Activated CD4-positive, alpha-beta T cell treated with anti-CD3 and anti-CD28 coated beads for 36 hours (primary cell): ENCODE measurements around the gene TMEM260. TPM values are rescaled to one million over a fixed set of nuclear protein-coding genes. Genes with fewer than 3 reads are reported as not detected.

Source experiments
- ATAC-seq: fragments of 200-7000 bp; cut with Tn5 transposase; one replicate; pipeline ENCODE4 v1.10.0; 2021; ENCODE audit warnings: mild to moderate bottlenecking, moderate library complexity
- CTCF ChIA-PET: fragments of 350-600 bp; sonication (Branson Sonifier 250); formaldehyde crosslinking; loops from one replicate; lab custom pipeline; 2021; ENCODE audit warnings: antibody characterized with exemption; lab: Charles Lee
- POLR2A ChIA-PET: fragments of 350-600 bp; sonication (Branson Sonifier 250); formaldehyde crosslinking; loops from one replicate; lab custom pipeline; 2021; ENCODE audit warnings: antibody characterized with exemption, inconsistent platforms; lab: Charles Lee
- DNase-seq: peaks from one replicate; pipeline ENCODE4 v3.0.0-alpha.2; 2020
- H3K27ac Mint-ChIP-seq: one replicate; pipeline ENCODE4 v1.8.0; 2021; ENCODE audit warnings: mixed read lengths
- H3K27me3 Mint-ChIP-seq: one replicate; pipeline ENCODE4 v1.8.0; 2021; ENCODE audit warnings: mixed read lengths
- H3K36me3 Mint-ChIP-seq: one replicate; pipeline ENCODE4 v1.8.0; 2021; ENCODE audit warnings: low read depth, mixed read lengths
- H3K4me1 Mint-ChIP-seq: one replicate; pipeline ENCODE4 v1.8.0; 2021; ENCODE audit warnings: mixed read lengths
- H3K4me3 Mint-ChIP-seq: one replicate; pipeline ENCODE4 v1.8.0; 2021; ENCODE audit warnings: mild to moderate bottlenecking, moderate library complexity, mixed read lengths
- H3K9me3 Mint-ChIP-seq: one replicate; pipeline ENCODE4 v1.8.0; 2021; ENCODE audit warnings: low read depth, mixed read lengths
- intact Hi-C, 2 experiments: fragments of 100-400 bp; cut with DNase I in 1 of 2; cut with micrococcal nuclease in 1 of 2; formaldehyde crosslinking; loops; one replicate each; pipeline versions ENCODE4 v1.14.2 to v1.15.1; 2022 to 2024; cut with DNase I, micrococcal nuclease
- total RNA-seq, 2 experiments: library from RNA; stranded (reverse); gene quantifications; one replicate each; pipeline ENCODE4 v1.2.3, GENCODE V29; 2021

The TMEM260 gene
- total RNA-seq, 2 experiments from 2014 or later: 15.2 to 17.9 TPM

DNA sequence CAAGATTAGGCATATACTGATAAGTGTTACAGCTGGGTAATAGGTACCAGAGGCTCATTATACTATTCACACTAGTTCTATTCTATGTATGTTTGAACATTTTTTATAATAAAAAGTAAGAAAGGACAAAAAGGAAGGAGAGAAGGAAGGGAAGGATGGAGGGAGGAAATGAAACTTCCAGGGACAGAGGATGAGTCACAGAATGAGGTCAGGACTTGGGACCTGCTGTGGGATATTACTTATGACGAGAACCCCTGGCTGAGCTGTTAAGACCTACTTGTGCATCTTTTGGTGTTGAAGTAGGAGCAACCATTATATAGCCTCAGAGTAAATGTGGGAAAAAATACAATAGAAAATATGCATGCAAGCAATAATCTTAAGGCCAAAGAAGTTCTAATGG lies 16.7 kb upstream of the TMEM260 start:
- CTCF ChIA-PET: no interaction called here
- intact Hi-C loops: no loop called here
- POLR2A ChIA-PET: no interaction called here
- Mint-ChIP-seq H3K4me1 (no peaks in the 10 kb centered on the region), H3K4me3 (no peak overlapping the region), H3K27ac (no peak overlapping the region), H3K36me3 (no peaks in the 10 kb centered on the region), H3K9me3 (no peaks in the 10 kb centered on the region), H3K27me3 (peaks cover 23% of the 10 kb centered on the region)
- no peak for DNase-seq
- ATAC-seq: no peak

DNA sequence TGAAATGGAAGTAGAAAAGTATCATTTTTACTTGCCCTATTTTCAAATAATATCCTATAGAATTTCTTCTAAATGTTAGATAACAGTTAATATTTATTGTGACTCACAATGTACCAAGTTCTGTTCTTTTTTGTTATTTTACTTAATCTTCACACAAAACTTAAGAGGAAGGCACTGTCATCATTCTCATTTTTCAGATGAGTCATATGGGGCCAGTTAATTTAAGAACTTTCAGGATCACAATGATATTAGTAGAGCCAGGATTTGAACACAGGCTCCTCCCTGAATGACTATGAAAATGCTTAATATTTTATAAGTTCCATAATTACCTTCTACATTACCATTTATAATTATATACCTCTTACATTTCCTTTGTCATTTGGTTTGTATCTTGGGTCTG lies 10.4 kb upstream of the TMEM260 start:
- Mint-ChIP-seq H3K4me1 (no peaks in the 10 kb centered on the region), H3K9me3 (no peaks in the 10 kb centered on the region), H3K27ac (no peak overlapping the region), H3K36me3 (no peaks in the 10 kb centered on the region), H3K4me3 (no peak overlapping the region), H3K27me3 (peaks cover 23% of the 10 kb centered on the region)
- POLR2A ChIA-PET: no interaction called here
- intact Hi-C loops: no loop called here
- ATAC-seq (peak; percentile 42), DNase-seq (no peak)
- CTCF ChIA-PET: no interaction called here

DNA sequence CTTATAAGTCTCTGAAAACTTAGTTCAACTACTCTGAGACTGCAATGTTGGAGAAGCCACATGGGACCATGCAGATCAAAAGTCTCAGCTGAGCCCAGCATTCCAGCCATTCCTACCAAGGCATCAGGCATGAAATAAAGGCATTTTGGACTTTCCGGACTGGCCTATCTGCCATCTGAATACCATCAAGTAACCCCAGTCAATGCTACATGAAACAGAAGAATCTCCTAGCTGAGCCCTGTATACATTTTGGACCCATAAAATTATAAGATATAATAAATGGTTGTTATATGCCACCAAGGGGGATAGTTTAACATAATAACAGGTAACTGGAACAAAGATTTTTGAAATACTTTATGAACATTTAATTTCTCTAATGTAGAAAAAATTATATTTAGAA lies 9.3 kb upstream of the TMEM260 start:
- intact Hi-C loops: no loop called here
- H3K4me1 Mint-ChIP-seq: no peaks in the 10 kb centered on the region
- no peaks in the 10 kb centered on the region for H3K9me3 Mint-ChIP-seq
- no peak overlapping the region for H3K4me3 Mint-ChIP-seq
- H3K27me3 Mint-ChIP-seq: peaks cover 23% of the 10 kb centered on the region
- H3K36me3 Mint-ChIP-seq: no peaks in the 10 kb centered on the region
- POLR2A ChIA-PET: no interaction called here
- H3K27ac Mint-ChIP-seq: no peak overlapping the region
- ATAC-seq: no peak
- CTCF ChIA-PET: no interaction called here
- no peak for DNase-seq

DNA sequence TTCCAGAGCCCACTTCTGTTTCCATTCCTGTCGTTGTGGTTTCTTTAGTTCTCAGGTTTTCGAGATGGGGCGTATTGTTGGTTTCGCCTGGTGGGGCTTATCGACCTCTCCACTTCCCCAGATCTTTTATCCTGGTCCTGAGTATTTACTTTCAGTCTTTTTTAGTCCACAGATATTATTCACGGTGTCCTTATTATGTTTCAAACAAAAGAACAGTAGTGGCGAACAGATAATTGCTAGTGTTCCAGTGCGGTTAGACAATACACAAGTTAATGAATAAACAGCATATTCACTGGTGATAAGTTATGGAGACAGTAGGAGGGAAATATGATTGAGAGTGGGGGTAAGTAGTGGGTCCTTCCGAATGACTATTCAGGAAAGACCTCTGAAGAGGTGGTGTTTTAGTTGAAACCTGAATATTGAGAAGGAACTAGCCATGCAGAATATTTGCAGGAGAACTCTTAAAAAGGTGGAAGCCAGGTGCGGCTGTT lies 668 bp downstream of the TMEM260 start:
- Mint-ChIP-seq H3K27ac (peak overlapping the region; percentile 89), H3K36me3 (peaks cover 1% of the 10 kb centered on the region), H3K4me1 (peaks cover 33% of the 10 kb centered on the region), H3K9me3 (no peaks in the 10 kb centered on the region), H3K27me3 (no peaks in the 10 kb centered on the region), H3K4me3 (peak overlapping the region; percentile 82)
- DNase-seq (no peak), ATAC-seq (no peak)
- CTCF ChIA-PET: interaction anchor here (0.6 to 1.4 kb wide), 9 partner anchors 9 to 1001 kb away, joined by 3 to 4 read pairs (median 3); no protein-coding TSS in a partner anchor
- POLR2A ChIA-PET: no interaction called here
- intact Hi-C loops: loop anchor here in 1 of 2 experiments (5.0 to 10.0 kb wide), 3 partner anchors 465 to 1388 kb away; partner anchors contain the start of genes DLGAP5 and PELI2

DNA sequence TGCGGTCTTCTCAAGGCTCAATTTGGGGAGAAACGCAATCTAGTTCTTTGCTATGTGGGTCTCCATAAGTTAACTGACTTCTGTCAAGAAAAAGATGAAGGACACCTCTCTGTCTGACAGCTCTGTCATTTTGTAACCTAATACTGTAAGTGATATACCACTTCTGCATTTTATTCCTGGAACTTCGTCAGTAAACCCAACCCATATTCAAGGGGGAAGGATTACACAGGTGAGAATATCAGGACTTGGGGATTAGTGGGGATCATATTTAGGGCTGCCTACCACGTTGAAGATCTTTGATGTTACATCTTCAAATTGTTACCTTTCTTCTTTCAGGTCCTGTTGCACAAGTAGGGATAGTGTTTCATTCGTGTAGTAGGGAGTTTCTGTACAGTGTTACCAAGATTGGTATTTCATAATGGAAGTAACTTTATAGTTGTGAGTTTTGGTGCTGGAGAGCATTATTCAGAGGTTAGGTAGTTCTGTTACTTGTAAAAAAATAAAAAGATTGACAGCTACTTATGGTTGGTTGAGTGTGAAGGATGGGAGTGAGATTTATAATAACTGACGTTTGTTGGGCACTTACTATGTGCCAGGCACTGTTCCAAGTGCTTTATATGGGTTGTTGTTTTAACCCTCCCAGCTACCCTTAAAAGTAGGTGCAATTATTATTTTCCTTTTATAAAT lies 1.6 kb downstream of the TMEM260 start:
- intact Hi-C loops: loop anchor here in 1 of 2 experiments (5.0 to 10.0 kb wide), 3 partner anchors 466 to 1389 kb away; partner anchors contain the start of genes DLGAP5 and PELI2
- Mint-ChIP-seq H3K27ac (peak overlapping the region; percentile 5), H3K27me3 (no peaks in the 10 kb centered on the region), H3K36me3 (peaks cover 3% of the 10 kb centered on the region), H3K4me1 (peaks cover 33% of the 10 kb centered on the region), H3K9me3 (no peaks in the 10 kb centered on the region), H3K4me3 (peak overlapping the region; percentile 82)
- ATAC-seq (no peak), DNase-seq (no peak)
- CTCF ChIA-PET: interaction anchor here (0.6 to 1.4 kb wide), 4 partner anchors 25 to 1002 kb away, joined by 3 to 4 read pairs (median 3); no protein-coding TSS in a partner anchor
- POLR2A ChIA-PET: no interaction called here

DNA sequence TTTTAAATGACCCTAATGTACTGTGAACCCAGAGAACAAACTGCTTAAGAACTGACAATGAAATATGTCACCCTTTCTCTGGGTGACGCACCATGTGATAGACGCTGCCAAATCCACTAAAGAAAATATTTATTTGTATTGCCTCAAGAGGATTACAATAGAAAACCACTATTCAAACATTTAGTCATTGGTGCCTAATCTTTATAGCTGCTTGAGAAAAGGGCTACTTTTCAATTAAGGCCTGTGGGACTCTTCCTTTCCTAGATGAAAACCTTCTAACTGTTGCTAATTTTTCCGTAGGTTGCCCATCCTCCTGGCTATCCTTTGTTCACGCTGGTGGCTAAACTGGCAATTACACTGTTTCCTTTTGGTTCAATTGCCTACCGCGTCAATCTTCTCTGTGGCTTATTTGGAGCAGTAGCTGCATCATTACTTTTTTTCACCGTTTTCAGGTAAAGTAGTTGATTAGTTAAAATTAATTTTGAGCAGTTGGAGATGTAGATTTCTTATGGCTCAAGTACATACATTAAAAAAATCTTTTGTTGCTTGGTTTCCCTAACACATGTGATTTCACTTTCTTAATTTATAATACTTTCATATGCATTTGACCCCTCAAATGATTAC lies 6.0 kb downstream of the TMEM260 start:
- DNase-seq (no peak), ATAC-seq (no peak)
- Mint-ChIP-seq H3K9me3 (no peaks in the 10 kb centered on the region), H3K27me3 (no peaks in the 10 kb centered on the region), H3K4me3 (no peak overlapping the region), H3K36me3 (peaks cover 4% of the 10 kb centered on the region), H3K4me1 (peaks cover 30% of the 10 kb centered on the region), H3K27ac (no peak overlapping the region)
- intact Hi-C loops: loop anchor here in 1 of 2 experiments (10.0 kb wide), 2 partner anchors 471 to 479 kb away; partner anchors contain the start of gene PELI2
- CTCF ChIA-PET: no interaction called here
- POLR2A ChIA-PET: no interaction called here

DNA sequence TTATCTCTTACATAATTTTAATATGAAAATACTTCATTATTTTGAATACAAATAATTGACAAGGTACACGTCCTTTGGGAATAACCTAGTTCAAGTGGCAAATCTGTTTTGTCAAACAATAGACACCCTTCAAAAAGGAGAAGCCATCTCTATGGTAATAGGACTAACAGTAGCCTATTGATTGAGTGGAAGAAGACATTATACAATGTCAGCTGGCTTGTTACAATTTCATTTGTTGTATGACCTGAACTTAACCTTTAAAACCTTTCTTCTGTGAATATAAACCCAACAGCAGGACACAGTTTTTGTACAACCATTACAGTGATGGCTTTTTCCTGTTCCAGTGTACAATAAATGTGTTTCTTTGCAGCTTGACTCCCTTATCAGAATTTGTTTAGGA lies 8.1 kb downstream of the TMEM260 start:
- POLR2A ChIA-PET: no interaction called here
- ATAC-seq: no peak
- intact Hi-C loops: loop anchor here in 1 of 2 experiments (10.0 kb wide), 2 partner anchors 473 to 477 kb away; partner anchors contain the start of gene PELI2
- Mint-ChIP-seq H3K36me3 (peaks cover 3% of the 10 kb centered on the region), H3K9me3 (no peaks in the 10 kb centered on the region), H3K4me1 (peaks cover 14% of the 10 kb centered on the region), H3K27me3 (no peaks in the 10 kb centered on the region), H3K4me3 (no peak overlapping the region), H3K27ac (no peak overlapping the region)
- CTCF ChIA-PET: no interaction called here
- DNase-seq: no peak

DNA sequence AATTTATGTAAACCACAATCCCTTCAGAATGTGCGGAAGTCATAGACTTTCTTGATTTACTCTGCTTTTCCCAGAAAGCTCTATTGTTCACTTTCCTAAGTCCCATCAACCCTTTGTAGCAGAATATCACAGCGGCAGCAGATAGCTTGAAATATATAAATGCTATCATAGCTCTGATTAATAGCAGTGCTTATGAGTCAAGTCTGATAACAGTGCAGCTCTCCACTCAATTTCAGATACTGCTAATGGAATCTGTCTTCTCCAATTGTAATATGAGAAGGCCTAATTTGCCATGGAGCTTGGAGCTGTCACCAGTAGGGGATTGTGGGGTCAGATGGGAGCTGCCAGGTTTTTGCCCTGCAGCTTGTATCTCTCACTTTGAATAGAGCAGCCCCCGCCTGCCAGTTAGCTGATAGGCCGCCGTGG lies 10.9 kb downstream of the TMEM260 start:
- POLR2A ChIA-PET: no interaction called here
- Mint-ChIP-seq H3K27me3 (no peaks in the 10 kb centered on the region), H3K4me3 (no peak overlapping the region), H3K36me3 (peaks cover 8% of the 10 kb centered on the region), H3K9me3 (no peaks in the 10 kb centered on the region), H3K4me1 (no peaks in the 10 kb centered on the region), H3K27ac (no peak overlapping the region)
- DNase-seq (no peak), ATAC-seq (no peak)
- intact Hi-C loops: no loop called here
- CTCF ChIA-PET: interaction anchor here (0.7 to 1.6 kb wide), 3 partner anchors 12 to 100 kb away, joined by 3 to 4 read pairs (median 3); no protein-coding TSS in a partner anchor

DNA sequence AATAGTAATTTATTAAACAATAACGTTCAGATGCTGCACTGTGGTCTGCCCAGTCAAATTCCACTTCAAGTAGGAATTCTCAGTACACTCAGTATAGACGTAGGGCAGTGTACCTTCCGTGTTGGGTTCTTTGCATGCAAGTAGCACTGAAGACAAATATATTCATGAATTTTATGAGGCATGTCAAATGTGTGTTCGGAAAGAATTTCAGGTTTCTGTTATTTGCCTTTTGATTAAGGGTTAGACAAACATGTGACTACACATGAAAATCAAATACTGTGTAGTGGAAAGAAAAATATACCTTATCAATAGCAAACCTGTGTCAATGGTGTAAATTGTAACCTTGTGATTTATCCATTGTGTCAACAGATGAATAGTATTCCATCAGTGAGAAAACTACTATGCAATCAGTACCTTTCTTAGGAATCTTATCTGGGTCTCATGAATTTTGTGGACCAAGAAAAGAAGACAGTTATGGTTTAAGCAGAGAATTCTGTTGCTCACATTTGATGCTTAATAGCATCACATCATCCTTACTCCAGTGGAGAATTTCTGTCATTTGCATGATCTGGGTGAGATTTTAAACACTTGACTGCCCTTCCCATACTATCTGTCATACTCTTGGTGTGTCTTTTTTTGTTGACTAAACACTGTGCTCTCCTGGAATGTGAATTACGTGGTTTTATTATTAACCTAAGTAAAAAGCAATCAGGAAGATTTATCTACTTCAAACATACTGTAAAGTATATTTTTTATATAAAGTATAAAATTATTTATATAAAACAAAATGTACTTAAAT lies 13.3 kb downstream of the TMEM260 start:
- Mint-ChIP-seq H3K9me3 (no peaks in the 10 kb centered on the region), H3K4me3 (no peak overlapping the region), H3K36me3 (peaks cover 13% of the 10 kb centered on the region), H3K27ac (no peak overlapping the region), H3K4me1 (no peaks in the 10 kb centered on the region), H3K27me3 (no peaks in the 10 kb centered on the region)
- no peak for ATAC-seq
- ChIA-PET CTCF (no interaction called here), POLR2A (no interaction called here)
- intact Hi-C loops: no loop called here
- no peak for DNase-seq

DNA sequence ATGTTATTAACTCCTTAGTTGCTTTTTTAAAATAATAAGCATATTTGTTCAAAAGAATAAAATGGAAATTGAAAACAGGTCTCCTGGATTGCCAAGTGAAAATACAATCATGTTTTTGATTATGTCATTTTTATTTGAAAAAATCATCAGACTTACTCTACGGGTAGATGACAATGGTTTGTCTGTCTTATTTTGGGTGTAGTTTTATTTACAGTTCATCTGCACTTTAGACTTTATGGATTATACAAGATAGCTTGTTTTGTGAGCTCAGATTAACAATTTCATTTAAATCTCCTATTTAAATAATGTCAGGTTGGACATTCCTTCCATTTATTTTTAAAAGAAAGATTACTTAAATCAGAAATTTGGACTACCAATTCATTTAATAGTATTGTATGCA lies 14.8 kb downstream of the TMEM260 start:
- H3K4me1 Mint-ChIP-seq: no peaks in the 10 kb centered on the region
- CTCF ChIA-PET: no interaction called here
- no peaks in the 10 kb centered on the region for H3K9me3 Mint-ChIP-seq
- DNase-seq (no peak), ATAC-seq (no peak)
- no peak overlapping the region for H3K4me3 Mint-ChIP-seq
- H3K36me3 Mint-ChIP-seq: peaks cover 23% of the 10 kb centered on the region
- H3K27ac Mint-ChIP-seq: no peak overlapping the region
- POLR2A ChIA-PET: no interaction called here
- intact Hi-C loops: no loop called here
- H3K27me3 Mint-ChIP-seq: no peaks in the 10 kb centered on the region

DNA sequence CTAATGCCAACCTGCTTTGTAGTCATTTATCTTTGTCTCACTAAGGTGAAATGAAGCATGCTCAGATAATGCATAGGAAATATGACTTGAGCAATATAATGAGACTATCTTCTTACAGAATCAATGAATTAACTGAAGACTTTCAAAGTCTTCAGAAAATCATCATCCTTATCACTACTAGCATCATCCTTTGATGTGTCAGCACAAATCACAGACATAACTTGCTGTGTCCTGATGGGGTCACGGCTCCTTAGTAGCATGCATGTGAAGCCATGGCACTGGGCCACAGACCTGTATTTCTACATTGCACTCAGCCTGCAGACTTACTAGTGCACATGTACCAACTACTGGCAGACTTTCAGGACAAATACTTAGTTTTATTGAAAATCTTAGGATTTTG lies 18.9 kb downstream of the TMEM260 start:
- ATAC-seq (no peak), DNase-seq (no peak)
- ChIA-PET POLR2A (no interaction called here), CTCF (interaction anchor here (0.9 kb wide), 1 partner anchor 10 kb away, joined by 5 read pairs; no protein-coding TSS in a partner anchor)
- Mint-ChIP-seq H3K27me3 (no peaks in the 10 kb centered on the region), H3K9me3 (no peaks in the 10 kb centered on the region), H3K4me3 (no peak overlapping the region), H3K27ac (no peak overlapping the region), H3K4me1 (no peaks in the 10 kb centered on the region), H3K36me3 (peaks cover 22% of the 10 kb centered on the region)
- intact Hi-C loops: no loop called here
